GM12878 (cell line): Measurements from ENCODE around the gene CHN1. TPM values are rescaled to one million over a fixed set of nuclear protein-coding genes. Genes with fewer than 3 reads are reported as not detected.

Source experiments
- ATAC-seq: fragments of 200-7000 bp; cut with Tn5 transposase; 3 replicates; pipeline ENCODE4 v1.9.1; 2020; ENCODE audit warnings: mild to moderate bottlenecking, moderate library complexity
- BruUV-seq: library from RNA; stranded (reverse); fragments of 400-500 nt; replicated peaks from 2 replicates; lab custom pipeline; 2021; lab: Mats Ljungman, UMichigan
- CTCF ChIA-PET: fragments of 300-600 bp; sonication (Branson Sonifier 250); formaldehyde crosslinking; extraction: SDS; loops from one replicate; lab custom pipeline; 2021; ENCODE audit warnings: inconsistent platforms; lab: Yijun Ruan, JAX
- POLR2A ChIA-PET: fragments of 350-600 bp; formaldehyde crosslinking; extraction: SDS; loops from one replicate; lab custom pipeline; 2021; ENCODE audit warnings: inconsistent platforms; lab: Charles Lee
- RAD21 ChIA-PET: fragments of 300-600 bp; sonication (Branson Sonifier 250); formaldehyde crosslinking; loops from one replicate; lab custom pipeline; 2023; ENCODE audit warnings: antibody characterized with exemption; ENCODE audit not compliant: unreplicated experiment; lab: Charles Lee
- SMC1A ChIA-PET: fragments of 300-600 bp; sonication (Branson Sonifier 250); formaldehyde crosslinking; loops from one replicate; lab custom pipeline; 2023; ENCODE audit not compliant: unreplicated experiment, uncharacterized antibody; lab: Charles Lee
- DNase-seq: peaks from one replicate; pipeline ENCODE4 v3.0.0-alpha.2; 2011; ENCODE audit warnings: low read depth, low spot score
- FAIRE-seq: peaks from 3 replicates; lab custom pipeline; 2011; peaks lifted over from hg19 to GRCh38; lab: Jason Lieb, UNC
- H2AFZ ChIP-seq: 2 replicates; pipeline ENCODE4 v1.6.0; 2011; ENCODE audit warnings: low read depth, low read length, control low read depth; ENCODE audit not compliant: control insufficient read depth
- H3K27ac ChIP-seq: 2 replicates; pipeline ENCODE4 v1.5.1; 2011; ENCODE audit warnings: control low read depth; ENCODE audit not compliant: control insufficient read depth, insufficient read depth
- H3K27me3 ChIP-seq, 2 experiments: replicated peaks in 1 of 2; 2 replicates each; pipeline versions ENCODE4 v1.6.0 to v1.6.1; 2011; ENCODE audit warnings: low read length in 1 of 2; ENCODE audit not compliant: control insufficient read depth in 2 of 2, insufficient read depth in 2 of 2
- H3K36me3 ChIP-seq, 2 experiments: 2 replicates each; pipeline ENCODE4 v1.5.1; 2011; ENCODE audit warnings: low read length in 1 of 2; ENCODE audit not compliant: control insufficient read depth in 2 of 2, insufficient read depth in 2 of 2
- H3K4me1 ChIP-seq: 2 replicates; pipeline ENCODE4 v1.6.1; 2011; ENCODE audit warnings: mild to moderate bottlenecking, low read length, moderate library complexity, mixed read lengths; ENCODE audit not compliant: control insufficient read depth, insufficient read depth
- H3K4me2 ChIP-seq: 2 replicates; pipeline ENCODE4 v1.6.0; 2011; ENCODE audit warnings: control low read depth; ENCODE audit not compliant: control insufficient read depth, insufficient read depth
- H3K4me3 ChIP-seq: fragments of 200-600 bp; sonication (generic); 2 replicates; pipeline ENCODE4 v1.5.1; 2016
- H3K79me2 ChIP-seq: 2 replicates; pipeline ENCODE4 v1.6.0; 2011; ENCODE audit warnings: low read length; ENCODE audit not compliant: control insufficient read depth, insufficient read depth
- H3K9ac ChIP-seq: 2 replicates; pipeline ENCODE4 v1.8.0; 2011; ENCODE audit warnings: low read length, control low read depth, mixed read lengths; ENCODE audit not compliant: control insufficient read depth, insufficient read depth
- H3K9me3 ChIP-seq: replicated peaks from 3 replicates; pipeline ENCODE4 v1.5.1; 2011; ENCODE audit warnings: mild to moderate bottlenecking, low read length; ENCODE audit not compliant: control insufficient read depth, insufficient read depth
- H4K20me1 ChIP-seq: 2 replicates; pipeline ENCODE4 v1.6.0; 2011; ENCODE audit not compliant: control insufficient read depth, insufficient read depth
- BMI1 ChIP-seq: fragments of 450-650 bp; IDR thresholded peaks from 2 replicates; pipeline ENCODE4 v1.6.1; 2016; ENCODE audit warnings: mild to moderate bottlenecking, moderate library complexity, borderline replicate concordance
- CBX5 ChIP-seq: sonication (generic); IDR thresholded peaks from 2 replicates; pipeline ENCODE4 v1.6.1; 2016; ENCODE audit warnings: low read depth, moderate library complexity, mild to moderate bottlenecking, inconsistent platforms
- FOXK2 ChIP-seq: fragments of 450-650 bp; IDR thresholded peaks from 2 replicates; pipeline ENCODE4 v1.6.1; 2017; ENCODE audit warnings: mild to moderate bottlenecking, moderate library complexity
- IKZF1 ChIP-seq: fragments of 450-650 bp; conservative IDR thresholded peaks from 2 replicates; pipeline ENCODE4 v1.6.1; 2017; ENCODE audit warnings: antibody characterized with exemption, mild to moderate bottlenecking
- JUND ChIP-seq: IDR thresholded peaks from 2 replicates; pipeline ENCODE4 v1.6.1; 2012; ENCODE audit warnings: low read depth, mild to moderate bottlenecking, low read length, improper control_type of control experiment, moderate library complexity
- NBN ChIP-seq: fragments of 450-650 bp; IDR thresholded peaks from 2 replicates; pipeline ENCODE4 v1.6.1; 2016
- NFIC ChIP-seq: IDR thresholded peaks from 2 replicates; pipeline ENCODE4 v1.6.1; 2012; ENCODE audit warnings: low read depth, mild to moderate bottlenecking, inconsistent platforms, low read length, moderate library complexity
- RAD21 ChIP-seq: IDR thresholded peaks from 2 replicates; pipeline ENCODE4 v1.6.1; 2011; ENCODE audit warnings: mild to moderate bottlenecking, low read depth, low read length, moderate library complexity; ENCODE audit not compliant: insufficient read depth
- REST ChIP-seq: IDR thresholded peaks from 2 replicates; pipeline ENCODE4 v1.6.1; 2012; ENCODE audit warnings: mild to moderate bottlenecking, low read depth, low read length
- SREBF1 ChIP-seq: IDR thresholded peaks from 2 replicates; pipeline ENCODE4 v1.6.1; 2012; ENCODE audit warnings: mild to moderate bottlenecking, low read length
- SRF ChIP-seq, 2 experiments: IDR thresholded peaks; 2 replicates each; pipeline ENCODE4 v1.6.1; 2011; ENCODE audit warnings: low read depth in 2 of 2, low read length in 2 of 2, mild to moderate bottlenecking in 1 of 2, moderate library complexity in 1 of 2
- STAT1 ChIP-seq: fragments of 450-650 bp; conservative IDR thresholded peaks from 2 replicates; pipeline ENCODE4 v1.6.1; 2014; ENCODE audit warnings: antibody characterized with exemption, mild to moderate bottlenecking
- YY1 ChIP-seq: IDR thresholded peaks from 2 replicates; pipeline ENCODE4 v1.6.1; 2011; ENCODE audit warnings: low read depth, mild to moderate bottlenecking, low read length
- ZBTB4 ChIP-seq: fragments of 450-650 bp; formaldehyde crosslinking; IDR thresholded peaks from 2 replicates; pipeline ENCODE4 v1.4.0; 2022; ENCODE audit warnings: mild to moderate bottlenecking, moderate library complexity
- ZNF217 ChIP-seq: fragments of 450-650 bp; IDR thresholded peaks from 2 replicates; pipeline ENCODE4 v1.6.1; 2017; ENCODE audit warnings: antibody characterized with exemption, mild to moderate bottlenecking
- WGBS: methylation state at CpG from one replicate; pipeline ENCODE4 v1.1.6; 2016; ENCODE audit warnings: low lambda C conversion rate; ENCODE audit not compliant: insufficient replicate concordance, insufficient coverage; ENCODE audit errors: missing lambda C conversion rate; 5-methylcytosine and 5-hydroxymethylcytosine counted together
- in situ Hi-C: fragments of 300-500 bp; cut with MboI; formaldehyde crosslinking; loops from 9 replicates; pipeline ENCODE4 v1.14.3; 2018; ENCODE audit warnings: mixed read lengths
- intact Hi-C: fragments of 100-400 bp; cut with micrococcal nuclease; formaldehyde crosslinking; loops from one replicate; pipeline ENCODE4 v1.14.2; 2022; ENCODE audit not compliant: unreplicated experiment
- polyA plus RNA-seq, 11 experiments: library from polyadenylated mRNA; depleted of rRNA in 4 of 11; unstranded in 6 of 11; stranded (reverse) in 5 of 11; fragments of >200 nt; fragmentation: Nextera tagmentation in 4 of 11; fragmentation: Illumina TruSeq in 1 of 11; extraction: Ambion mirVana in 4 of 11; extraction: Trizol in 1 of 11; gene quantifications; 1 replicate in 1 of 11; 2 replicates in 10 of 11; pipeline versions ENCODE4 v1.2.1 to v1.2.3, GENCODE V29; 2011 to 2016; ENCODE audit warnings: inconsistent platforms in 2 of 11, missing spikeins in 2 of 11, low read depth in 1 of 11
- total RNA-seq, 4 experiments: library from RNA; depleted of rRNA in 3 of 4; stranded (reverse); fragments of >200 nt in 3 of 4; fragmentation: Illumina TruSeq in 1 of 4; extraction: Trizol in 1 of 4; gene quantifications; 2 replicates each; pipeline versions ENCODE4 v1.2.1 to v1.2.3, GENCODE V29; 2013 to 2021

Gene CHN1
- total and polyA plus RNA-seq, 10 of the 15 experiments (the other 5 are each of a cell fraction or from before 2014, with no cell fraction given): 0.18 to 0.92 (median 0.53) TPM; not detected in 1

- H3K9ac ChIP-seq: no peak overlapping the region
- in situ Hi-C loops: no loop called here
- RAD21 ChIA-PET: no interaction called here
- POLR2A ChIA-PET: no interaction called here
- H3K79me2 ChIP-seq: no peaks in the 10 kb centered on the region
- FAIRE-seq (no peak), ATAC-seq (no peak), DNase-seq (no peak)
- H3K4me3 ChIP-seq: no peak overlapping the region
- H3K9me3 ChIP-seq: no peaks in the 10 kb centered on the region
- CTCF ChIA-PET: no interaction called here
- TF ChIP-seq FOXK2 (no peak), SRF (IDR thresholded peaks at IDR 0.05; ENCODE audit: low read depth in 2 of 2, low read length in 2 of 2) (no peak), JUND (no peak), IKZF1 (no peak), ZBTB4 (no peak), BMI1 (no peak), SREBF1 (no peak), REST (no peak), NFIC (no peak), STAT1 (no peak), ZNF217 (no peak), YY1 (no peak), CBX5 (no peak), RAD21 (no peak), NBN (no peak)
- H3K4me2 ChIP-seq: no peak overlapping the region
- SMC1A ChIA-PET: no interaction called here
- no peak overlapping the region for H2AFZ ChIP-seq
- H3K4me1 ChIP-seq: peaks cover 5% of the 10 kb centered on the region
- H4K20me1 ChIP-seq: no peaks in the 10 kb centered on the region
- H3K36me3 ChIP-seq: no peaks in the 10 kb centered on the region
- intact Hi-C loops: no loop called here
- BruUV-seq: no TSS peak
- peaks cover 0 to 1% of the 10 kb centered on the region in 2 experiments; a peak in 1 of 4 replicates for H3K27me3 ChIP-seq
- 57% methylated on average over 9 of the region's 9 CpGs for WGBS
- no peak overlapping the region for H3K27ac ChIP-seq
These were observed 236.6 kb downstream of the CHN1 start for GRCh38 chr2:174768557-174768956.
